SK-N-MC (cell line): ENCODE data around the gene DCBLD1.

Experiments
- EZH2 ChIP-seq: fragments of 200-600 bp; sonication (generic); IDR thresholded peaks from one replicate; pipeline ENCODE4 v1.6.1; 2017; ENCODE audit warnings: antibody characterized with exemption
- FOXP2 ChIP-seq: optimal IDR thresholded peaks from 2 replicates; pipeline ENCODE3; 2011; ENCODE audit warnings: mild to moderate bottlenecking, moderate library complexity; ENCODE audit not compliant: insufficient read depth; ENCODE audit errors: extremely low read length, control extremely low read depth
- POLR2AphosphoS5 ChIP-seq: IDR thresholded peaks from 2 replicates; pipeline ENCODE4 v1.6.1; 2012; ENCODE audit warnings: mild to moderate bottlenecking, low read depth, low read length, borderline replicate concordance

DNA sequence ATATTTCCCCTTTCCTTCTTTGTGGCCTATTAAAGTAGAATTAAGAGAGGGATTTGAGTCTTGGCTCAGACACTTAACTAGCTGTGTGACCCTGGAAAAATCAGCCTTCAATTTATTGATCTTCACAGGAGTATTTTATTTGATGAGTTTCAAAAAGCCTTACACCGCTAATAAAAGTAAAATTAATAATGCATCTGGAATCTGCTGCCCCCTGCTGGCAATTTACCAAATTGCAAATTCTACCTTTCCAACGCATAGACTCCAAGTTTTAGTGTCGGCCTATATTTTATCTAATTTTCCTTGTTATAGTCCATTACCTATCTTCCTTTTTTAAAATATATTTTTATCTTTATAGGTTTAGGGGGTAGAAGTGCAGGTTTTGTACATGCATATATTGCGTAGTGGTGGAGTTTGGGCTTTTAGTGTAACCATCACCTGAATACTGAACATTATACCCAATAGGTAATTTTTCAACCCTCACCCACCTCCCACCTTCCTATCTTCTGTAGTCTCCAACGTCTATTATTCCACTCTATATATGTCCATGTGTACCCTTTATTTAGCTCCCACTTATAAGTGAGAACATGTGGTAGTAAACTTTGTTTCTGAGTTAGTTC is 73.5 kb downstream of the DCBLD1 start:
- TF ChIP-seq POLR2AphosphoS5 (no peak), EZH2 (no peak), FOXP2 (no peak)
